OCI-LY3 (cell line): Measurements from ENCODE around the gene UBE2L3.
"Not testable (repeated sequence)": the region's sequence is repeated elsewhere in the genome, so short reads cannot be mapped to it uniquely, and the experiment has no call there.

Source experiments
- H2AFZ ChIP-seq: fragments of 200-600, 300-600 bp; shearing (Covaris generic); 2 replicates; pipeline ENCODE4 v1.6.0; 2014; ENCODE audit warnings: antibody characterized with exemption, low read depth, low read length
- H3K27ac ChIP-seq: fragments of 200-600, 300-600 bp; sonication (generic); 2 replicates; pipeline ENCODE4 v1.5.1; 2014; ENCODE audit warnings: mild to moderate bottlenecking, low read length, moderate library complexity, mixed read lengths
- H3K27me3 ChIP-seq: fragments of 200-600, 300-600 bp; sonication (generic); 2 replicates; pipeline ENCODE4 v1.6.1; 2014; ENCODE audit warnings: low read depth, low read length, mixed read lengths
- H3K36me3 ChIP-seq: fragments of 200-600, 300-600 bp; sonication (generic); replicated peaks from 2 replicates; pipeline ENCODE3; 2014; ENCODE audit warnings: low read depth, low read length, mixed read lengths
- H3K4me1 ChIP-seq: fragments of 300-600, 200-600 bp; sonication (generic); 2 replicates; pipeline ENCODE4 v1.6.1; 2014; ENCODE audit warnings: low read length, mixed read lengths
- H3K4me2 ChIP-seq: fragments of 200-600, 300-600 bp; sonication (generic); 2 replicates; pipeline ENCODE4 v1.6.1; 2014; ENCODE audit warnings: low read length, mixed read lengths
- H3K4me3 ChIP-seq: fragments of 300-600, 200-600 bp; sonication (generic); 2 replicates; pipeline ENCODE4 v1.5.1; 2014; ENCODE audit warnings: antibody characterized with exemption, mild to moderate bottlenecking, low read length, moderate library complexity
- H3K79me2 ChIP-seq: fragments of 300-600, 200-600 bp; shearing (Covaris generic); 2 replicates; pipeline ENCODE4 v1.6.1; 2014; ENCODE audit warnings: mild to moderate bottlenecking, low read length, mixed read lengths
- H3K9ac ChIP-seq: fragments of 300-600, 200-600 bp; shearing (Covaris generic); 2 replicates; pipeline ENCODE4 v1.6.0; 2014; ENCODE audit warnings: mild to moderate bottlenecking, low read length, moderate library complexity
- H3K9me3 ChIP-seq: fragments of 200-600, 300-600 bp; shearing (Covaris generic); 2 replicates; pipeline ENCODE4 v1.6.1; 2014; ENCODE audit warnings: low read length, mixed read lengths; ENCODE audit not compliant: insufficient read depth
- H4K20me1 ChIP-seq: fragments of 200-600, 300-600 bp; sonication (generic); 2 replicates; pipeline ENCODE4 v1.6.1; 2016; ENCODE audit warnings: low read length, mixed read lengths; ENCODE audit not compliant: insufficient read depth
- EZH2phosphoT487 ChIP-seq: fragments of 200-600 bp; shearing (Covaris generic); IDR thresholded peaks from 2 replicates; pipeline ENCODE4 v1.6.1; 2018; ENCODE audit warnings: antibody characterized with exemption, mixed run types, low read depth
- TF ChIP-seq, protein P1 (sequence below): fragments of 200-600, 300-600 bp; sonication (generic); IDR thresholded peaks from 2 replicates; pipeline ENCODE4 v1.5.1; 2014; ENCODE audit warnings: antibody characterized with exemption, low read length, low read depth

Gene UBE2L3

DNA sequence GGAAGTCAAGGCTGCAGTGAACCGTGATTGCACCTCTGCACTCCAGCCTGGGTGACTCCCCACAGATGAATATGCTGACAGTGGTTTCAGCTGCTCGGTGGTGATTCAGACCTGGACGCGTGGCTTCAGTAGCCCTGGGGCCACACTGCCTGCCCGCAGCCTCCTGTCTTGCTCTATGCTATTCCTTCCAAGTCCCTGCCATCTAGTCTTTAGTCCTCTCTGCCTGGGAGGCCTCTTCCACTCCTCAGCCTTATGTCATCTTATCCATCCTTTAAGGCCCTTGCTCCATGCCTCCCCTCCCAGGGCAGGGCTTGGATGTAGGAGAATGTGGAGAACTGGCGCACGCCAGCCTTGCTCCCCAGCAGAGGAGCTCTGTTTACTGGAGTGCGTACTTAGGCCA, 39.3 kb downstream of the UBE2L3 start:
- no peaks in the 10 kb centered on the region for H3K27me3 ChIP-seq
- H3K4me2 ChIP-seq: peak overlapping the region; percentile 31; the same call in 1 of the 2 replicates
- no peak overlapping the region for H3K4me3 ChIP-seq
- H3K36me3 ChIP-seq: peaks cover 43% of the 10 kb centered on the region
- no peak overlapping the region for H3K27ac ChIP-seq
- H3K9me3 ChIP-seq: no peaks in the 10 kb centered on the region
- H2AFZ ChIP-seq: no peak overlapping the region
- TF ChIP-seq, protein P1, sequence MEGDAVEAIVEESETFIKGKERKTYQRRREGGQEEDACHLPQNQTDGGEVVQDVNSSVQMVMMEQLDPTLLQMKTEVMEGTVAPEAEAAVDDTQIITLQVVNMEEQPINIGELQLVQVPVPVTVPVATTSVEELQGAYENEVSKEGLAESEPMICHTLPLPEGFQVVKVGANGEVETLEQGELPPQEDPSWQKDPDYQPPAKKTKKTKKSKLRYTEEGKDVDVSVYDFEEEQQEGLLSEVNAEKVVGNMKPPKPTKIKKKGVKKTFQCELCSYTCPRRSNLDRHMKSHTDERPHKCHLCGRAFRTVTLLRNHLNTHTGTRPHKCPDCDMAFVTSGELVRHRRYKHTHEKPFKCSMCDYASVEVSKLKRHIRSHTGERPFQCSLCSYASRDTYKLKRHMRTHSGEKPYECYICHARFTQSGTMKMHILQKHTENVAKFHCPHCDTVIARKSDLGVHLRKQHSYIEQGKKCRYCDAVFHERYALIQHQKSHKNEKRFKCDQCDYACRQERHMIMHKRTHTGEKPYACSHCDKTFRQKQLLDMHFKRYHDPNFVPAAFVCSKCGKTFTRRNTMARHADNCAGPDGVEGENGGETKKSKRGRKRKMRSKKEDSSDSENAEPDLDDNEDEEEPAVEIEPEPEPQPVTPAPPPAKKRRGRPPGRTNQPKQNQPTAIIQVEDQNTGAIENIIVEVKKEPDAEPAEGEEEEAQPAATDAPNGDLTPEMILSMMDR: no peak
- no peak for TF ChIP-seq EZH2phosphoT487
- H4K20me1 ChIP-seq: peaks cover 79% of the 10 kb centered on the region
- peaks cover 19% of the 10 kb centered on the region for H3K4me1 ChIP-seq
- peaks cover 96% of the 10 kb centered on the region for H3K79me2 ChIP-seq
- no peak overlapping the region for H3K9ac ChIP-seq

DNA sequence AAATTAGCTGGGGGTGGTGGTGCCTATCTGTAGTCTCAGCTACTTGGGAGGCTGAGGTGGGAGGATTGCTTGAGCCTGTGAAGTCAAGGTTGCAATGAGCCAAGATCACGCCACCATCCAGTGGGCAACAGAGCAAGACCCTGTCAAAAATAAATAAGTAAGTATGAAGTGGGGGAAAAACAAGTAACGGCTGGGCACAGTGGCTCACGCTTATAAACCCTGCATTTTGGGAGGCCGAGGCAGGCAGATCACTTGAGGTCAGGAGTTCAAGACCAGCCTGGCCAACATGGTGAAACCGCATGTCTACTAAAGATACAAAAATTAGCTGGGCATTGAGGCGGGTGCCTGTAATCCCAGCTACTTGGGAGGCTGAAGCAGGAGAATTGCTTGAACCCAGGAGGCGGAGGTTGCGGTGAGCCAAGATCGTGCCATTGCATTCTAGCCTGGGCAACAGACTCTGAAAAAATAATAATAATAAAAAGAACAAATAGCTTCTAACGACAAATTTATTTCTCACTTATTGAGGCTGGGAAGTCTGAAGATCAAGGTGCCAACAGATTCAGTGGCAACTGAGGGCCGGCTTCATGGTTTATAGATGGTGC, 42.1 kb downstream of the UBE2L3 start:
- not testable (repeated sequence) for H3K27ac ChIP-seq, H3K27me3 ChIP-seq, H3K4me2 ChIP-seq, H3K9me3 ChIP-seq, H3K4me3 ChIP-seq, H3K9ac ChIP-seq, H2AFZ ChIP-seq
- Histone ChIP-seq H3K4me1 (peaks cover 33% of the 10 kb centered on the region), H4K20me1 (peaks cover 76% of the 10 kb centered on the region), H3K79me2 (peaks cover 95% of the 10 kb centered on the region), H3K36me3 (peaks cover 53% of the 10 kb centered on the region)

DNA sequence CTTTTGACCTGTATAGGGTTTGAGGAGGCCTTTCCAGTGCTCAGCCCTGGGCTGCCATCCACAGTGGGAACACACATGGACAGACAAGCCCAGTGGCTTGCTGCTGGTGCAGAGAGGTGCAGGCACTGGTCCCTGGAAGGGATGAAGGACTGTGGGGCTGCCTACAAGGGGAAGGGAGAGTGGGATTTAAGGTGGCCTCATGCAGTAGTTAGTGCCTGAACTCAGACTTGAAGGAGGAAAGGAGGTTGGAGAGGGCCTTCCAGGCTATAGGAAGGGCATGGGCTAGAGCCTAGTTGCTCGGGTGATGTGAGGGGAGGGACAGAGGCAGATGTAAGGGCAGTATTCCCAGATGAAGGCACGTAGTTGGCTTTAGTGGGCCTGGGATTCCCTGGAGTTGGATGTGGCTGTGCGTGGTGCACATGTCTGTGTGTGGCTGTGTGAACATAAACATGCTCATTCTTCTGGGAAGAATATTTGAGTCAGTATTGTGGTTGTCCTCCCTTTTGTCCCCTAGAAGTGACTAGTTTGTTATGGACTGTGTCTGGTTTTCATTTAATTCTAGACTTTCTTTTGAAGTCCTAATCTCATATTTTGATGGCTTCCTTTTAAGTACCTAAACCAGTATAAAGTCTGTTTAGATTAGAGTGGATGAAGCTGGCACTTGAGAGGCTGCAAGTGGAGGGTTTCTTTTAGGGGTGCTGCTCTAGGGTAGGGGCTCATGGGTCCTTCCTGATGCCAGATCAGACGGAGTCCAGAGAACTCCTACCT, 43.9 kb downstream of the UBE2L3 start:
- H3K36me3 ChIP-seq: peaks cover 56% of the 10 kb centered on the region

DNA sequence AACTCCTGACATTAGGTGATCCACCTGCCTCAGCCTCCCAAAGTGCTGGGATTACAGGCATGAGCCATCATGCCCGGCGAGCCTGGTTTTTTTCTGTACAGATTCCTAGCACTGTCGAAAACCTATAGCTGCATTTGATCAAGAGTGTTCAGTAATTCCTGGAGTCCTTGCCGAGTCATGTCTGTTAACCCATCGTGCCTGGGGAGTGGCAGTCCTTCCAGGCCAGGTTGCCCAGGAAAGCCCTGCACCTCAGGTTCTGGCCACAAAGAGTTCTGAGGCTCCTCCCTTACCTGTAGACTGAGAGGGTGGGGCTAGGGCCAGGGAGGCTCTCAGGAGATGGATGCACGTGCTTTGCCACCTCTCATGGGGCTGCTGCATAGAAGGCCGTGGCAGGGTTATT, 45.3 kb downstream of the UBE2L3 start:
- Histone ChIP-seq H3K4me1 (peaks cover 43% of the 10 kb centered on the region), H3K9me3 (no peaks in the 10 kb centered on the region), H2AFZ (no peak overlapping the region), H3K9ac (no peak overlapping the region), H3K4me3 (no peak overlapping the region), H3K4me2 (no peak overlapping the region), H3K27me3 (no peaks in the 10 kb centered on the region), H3K79me2 (peaks cover 92% of the 10 kb centered on the region), H4K20me1 (peaks cover 63% of the 10 kb centered on the region), H3K36me3 (peaks cover 49% of the 10 kb centered on the region), H3K27ac (no peak overlapping the region)
- TF ChIP-seq, protein P1: no peak
- TF ChIP-seq EZH2phosphoT487: no peak

More for the DNA sequence above, 43.9 kb downstream of the UBE2L3 start:
- H2AFZ ChIP-seq: no peak overlapping the region
- H3K4me2 ChIP-seq: no peak overlapping the region
- H3K4me3 ChIP-seq: no peak overlapping the region
- H3K27me3 ChIP-seq: no peaks in the 10 kb centered on the region
- peaks cover 35% of the 10 kb centered on the region for H3K4me1 ChIP-seq
- no peak for TF ChIP-seq EZH2phosphoT487
- TF ChIP-seq, protein P1: no peak
- H4K20me1 ChIP-seq: peaks cover 70% of the 10 kb centered on the region
- H3K79me2 ChIP-seq: peaks cover 93% of the 10 kb centered on the region
- H3K27ac ChIP-seq: no peak overlapping the region
- H3K9me3 ChIP-seq: no peaks in the 10 kb centered on the region
- no peak overlapping the region for H3K9ac ChIP-seq
